HepG2 (cell line): ENCODE data around the gene SMC6. TPM values are rescaled to one million over a fixed set of nuclear protein-coding genes. Genes with fewer than 3 reads are reported as not detected.

Experiments used
- ARNT2 ChIP-seq: sonication (generic); formaldehyde crosslinking; IDR thresholded peaks from 2 replicates; pipeline ENCODE4 v1.8.0; 2022; ENCODE audit warnings: mild to moderate bottlenecking, low read depth, missing genetic modification reagents, moderate library complexity
- CAMTA2 ChIP-seq: sonication (generic); formaldehyde crosslinking; IDR thresholded peaks from 2 replicates; pipeline ENCODE4 v1.4.0; 2020; ENCODE audit warnings: mild to moderate bottlenecking, missing genetic modification reagents, borderline replicate concordance
- FOXO1 ChIP-seq: sonication (generic); formaldehyde crosslinking; IDR thresholded peaks from 2 replicates; pipeline ENCODE4 v1.4.0; 2020; ENCODE audit warnings: missing genetic modification reagents
- HMG20B ChIP-seq: conservative IDR thresholded peaks from 2 replicates; pipeline ENCODE4 v1.6.1; 2016; ENCODE audit warnings: missing genetic modification reagents, missing compliant biosample characterization
- HOXA5 ChIP-seq: sonication (generic); formaldehyde crosslinking; IDR thresholded peaks from 2 replicates; pipeline ENCODE4 v1.4.0; 2020; ENCODE audit warnings: missing genetic modification reagents
- KMT2A ChIP-seq: sonication (generic); formaldehyde crosslinking; IDR thresholded peaks from 2 replicates; pipeline ENCODE4 v1.4.0; 2020; ENCODE audit warnings: missing genetic modification reagents
- MAX ChIP-seq: IDR thresholded peaks from 2 replicates; pipeline ENCODE4 v1.6.1; 2012; ENCODE audit warnings: inconsistent platforms
- NR2F2 ChIP-seq: IDR thresholded peaks from 2 replicates; pipeline ENCODE4 v1.6.1; 2012; ENCODE audit warnings: low read depth, inconsistent platforms, borderline replicate concordance
- PRMT3 ChIP-seq: sonication (generic); formaldehyde crosslinking; IDR thresholded peaks from 2 replicates; pipeline ENCODE4 v1.8.1; 2022; ENCODE audit warnings: low read depth, mild to moderate bottlenecking, moderate library complexity, missing genetic modification reagents, borderline replicate concordance
- ZNF547 ChIP-seq: sonication (generic); formaldehyde crosslinking; IDR thresholded peaks from 2 replicates; pipeline ENCODE4 v1.5.1; 2020; ENCODE audit warnings: mild to moderate bottlenecking, missing genetic modification reagents
- ZNF557 ChIP-seq: sonication (generic); formaldehyde crosslinking; IDR thresholded peaks from 2 replicates; pipeline ENCODE4 v1.4.0; 2020; ENCODE audit warnings: missing genetic modification reagents
- ZNF776 ChIP-seq: sonication (generic); formaldehyde crosslinking; IDR thresholded peaks from 2 replicates; pipeline ENCODE4 v1.4.0; 2020; ENCODE audit warnings: mild to moderate bottlenecking, missing genetic modification reagents
- ZNF780A ChIP-seq: sonication (generic); formaldehyde crosslinking; IDR thresholded peaks from 2 replicates; pipeline ENCODE4 v1.8.0; 2022; ENCODE audit warnings: mild to moderate bottlenecking, missing genetic modification reagents, moderate library complexity
- ZNF816 ChIP-seq: sonication (generic); formaldehyde crosslinking; IDR thresholded peaks from 2 replicates; pipeline ENCODE4 v1.8.0; 2022; ENCODE audit warnings: missing genetic modification reagents, mild to moderate bottlenecking, borderline replicate concordance
- polyA plus RNA-seq, 8 experiments: library from polyadenylated mRNA; depleted of rRNA in 3 of 8; stranded (reverse) in 7 of 8; unstranded in 1 of 8; fragments of >200 nt; fragmentation: Illumina TruSeq in 4 of 8; extraction: Trizol in 4 of 8; gene quantifications; 2 replicates each; pipeline versions ENCODE4 v1.2.1 to v1.2.3, GENCODE V29; 2011 to 2016; ENCODE audit warnings: low read depth in 4 of 8, missing spikeins in 1 of 8, mixed read lengths in 1 of 8; ENCODE audit not compliant: insufficient read depth in 1 of 8
- total RNA-seq, 5 experiments: library from RNA; depleted of rRNA; stranded (reverse); fragments of >200 nt; fragmentation: Illumina TruSeq; extraction: Trizol; gene quantifications; 2 replicates each; pipeline ENCODE4 v1.2.3, GENCODE V29; 2016; ENCODE audit warnings: low read depth in 1 of 5
- TF ChIP-seq, protein P1 (sequence below), 2 experiments: sonication (generic) in 1 of 2; formaldehyde crosslinking in 1 of 2; IDR thresholded peaks; 2 replicates each; pipeline versions ENCODE4 v1.4.0 to v1.6.1; 2016 to 2020; ENCODE audit warnings: borderline replicate concordance in 1 of 2, low read depth in 1 of 2, mild to moderate bottlenecking in 1 of 2, missing genetic modification reagents in 1 of 2
- TF ChIP-seq, protein P2 (sequence below): sonication (generic); formaldehyde crosslinking; IDR thresholded peaks from 2 replicates; pipeline ENCODE4 v1.4.0; 2020; ENCODE audit warnings: missing genetic modification reagents, borderline replicate concordance
- TF ChIP-seq, protein P3 (sequence below): sonication (generic); formaldehyde crosslinking; conservative IDR thresholded peaks from 2 replicates; pipeline ENCODE4 v1.8.1; 2023; ENCODE audit warnings: missing genetic modification reagents

The SMC6 gene
- total and polyA plus RNA-seq, 2 of the 13 experiments (the other 11 are each of a cell fraction or from before 2014, with no cell fraction given) = 18.9 to 55.3 TPM

DNA sequence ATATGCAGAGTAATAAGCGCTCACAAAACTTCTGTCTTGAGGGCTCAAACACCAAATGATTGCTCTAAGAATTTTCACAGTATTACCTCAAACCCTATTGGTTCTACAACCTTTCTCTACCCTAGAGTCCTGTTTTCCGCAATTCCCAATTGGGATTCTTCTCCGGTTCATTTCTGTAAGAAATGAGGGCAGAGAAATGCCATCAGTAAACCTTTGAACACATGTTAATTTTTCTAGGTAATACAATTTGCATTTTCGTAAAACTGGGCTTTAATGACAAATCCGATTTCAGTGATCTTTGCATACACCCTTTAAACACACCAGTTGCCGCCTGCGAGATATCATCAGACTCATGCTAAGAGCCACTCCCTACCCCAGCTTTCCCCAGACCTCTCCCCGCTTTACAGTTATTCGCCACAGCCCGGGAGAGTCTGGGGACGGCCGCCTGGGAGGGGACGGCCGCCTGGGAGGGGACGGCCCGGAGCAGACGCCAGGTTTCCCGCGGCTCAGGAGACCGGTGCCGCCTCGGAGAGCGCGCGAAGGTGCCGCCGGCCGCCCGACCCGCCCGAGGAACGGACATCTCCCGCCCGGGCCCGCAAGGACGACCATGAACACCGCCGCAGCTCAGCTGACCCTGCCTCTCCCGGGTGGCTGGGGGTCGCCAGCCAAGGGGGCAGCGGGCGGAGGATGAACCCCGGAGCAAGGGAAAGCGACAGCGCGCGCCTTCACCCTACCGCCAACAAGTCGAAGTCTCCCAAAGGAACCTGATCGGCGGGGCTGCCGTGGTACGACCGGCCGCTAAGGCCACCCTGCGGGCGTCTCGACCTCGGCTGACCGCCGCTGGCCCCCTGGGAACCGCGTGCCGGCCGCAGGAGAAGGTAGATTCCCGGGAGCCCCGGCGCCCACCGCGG, 463 bp downstream of the SMC6 start (continued):
- TF ChIP-seq, protein P1, sequence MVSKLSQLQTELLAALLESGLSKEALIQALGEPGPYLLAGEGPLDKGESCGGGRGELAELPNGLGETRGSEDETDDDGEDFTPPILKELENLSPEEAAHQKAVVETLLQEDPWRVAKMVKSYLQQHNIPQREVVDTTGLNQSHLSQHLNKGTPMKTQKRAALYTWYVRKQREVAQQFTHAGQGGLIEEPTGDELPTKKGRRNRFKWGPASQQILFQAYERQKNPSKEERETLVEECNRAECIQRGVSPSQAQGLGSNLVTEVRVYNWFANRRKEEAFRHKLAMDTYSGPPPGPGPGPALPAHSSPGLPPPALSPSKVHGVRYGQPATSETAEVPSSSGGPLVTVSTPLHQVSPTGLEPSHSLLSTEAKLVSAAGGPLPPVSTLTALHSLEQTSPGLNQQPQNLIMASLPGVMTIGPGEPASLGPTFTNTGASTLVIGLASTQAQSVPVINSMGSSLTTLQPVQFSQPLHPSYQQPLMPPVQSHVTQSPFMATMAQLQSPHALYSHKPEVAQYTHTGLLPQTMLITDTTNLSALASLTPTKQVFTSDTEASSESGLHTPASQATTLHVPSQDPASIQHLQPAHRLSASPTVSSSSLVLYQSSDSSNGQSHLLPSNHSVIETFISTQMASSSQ (IDR thresholded peaks at IDR 0.05; ENCODE audit: low read depth) = no peak
- TF ChIP-seq, protein P1 (CRISPR knock-in tag; IDR thresholded peaks at IDR 0.05; ENCODE audit: borderline replicate concordance) = no peak; the same call in 1 of the 2 replicates
- TF ChIP-seq, protein P2, sequence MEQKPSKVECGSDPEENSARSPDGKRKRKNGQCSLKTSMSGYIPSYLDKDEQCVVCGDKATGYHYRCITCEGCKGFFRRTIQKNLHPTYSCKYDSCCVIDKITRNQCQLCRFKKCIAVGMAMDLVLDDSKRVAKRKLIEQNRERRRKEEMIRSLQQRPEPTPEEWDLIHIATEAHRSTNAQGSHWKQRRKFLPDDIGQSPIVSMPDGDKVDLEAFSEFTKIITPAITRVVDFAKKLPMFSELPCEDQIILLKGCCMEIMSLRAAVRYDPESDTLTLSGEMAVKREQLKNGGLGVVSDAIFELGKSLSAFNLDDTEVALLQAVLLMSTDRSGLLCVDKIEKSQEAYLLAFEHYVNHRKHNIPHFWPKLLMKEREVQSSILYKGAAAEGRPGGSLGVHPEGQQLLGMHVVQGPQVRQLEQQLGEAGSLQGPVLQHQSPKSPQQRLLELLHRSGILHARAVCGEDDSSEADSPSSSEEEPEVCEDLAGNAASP (CRISPR knock-in tag) = peak; percentile 66
- peak; percentile 96 for TF ChIP-seq ZNF816
- TF ChIP-seq HOXA5 (CRISPR knock-in tag) = peak; percentile 83; the same call in 1 of the 2 replicates
- peak; percentile 94 for TF ChIP-seq KMT2A (CRISPR knock-in tag)
- TF ChIP-seq, protein P3, sequence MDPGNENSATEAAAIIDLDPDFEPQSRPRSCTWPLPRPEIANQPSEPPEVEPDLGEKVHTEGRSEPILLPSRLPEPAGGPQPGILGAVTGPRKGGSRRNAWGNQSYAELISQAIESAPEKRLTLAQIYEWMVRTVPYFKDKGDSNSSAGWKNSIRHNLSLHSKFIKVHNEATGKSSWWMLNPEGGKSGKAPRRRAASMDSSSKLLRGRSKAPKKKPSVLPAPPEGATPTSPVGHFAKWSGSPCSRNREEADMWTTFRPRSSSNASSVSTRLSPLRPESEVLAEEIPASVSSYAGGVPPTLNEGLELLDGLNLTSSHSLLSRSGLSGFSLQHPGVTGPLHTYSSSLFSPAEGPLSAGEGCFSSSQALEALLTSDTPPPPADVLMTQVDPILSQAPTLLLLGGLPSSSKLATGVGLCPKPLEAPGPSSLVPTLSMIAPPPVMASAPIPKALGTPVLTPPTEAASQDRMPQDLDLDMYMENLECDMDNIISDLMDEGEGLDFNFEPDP = peak; percentile 90; the same call in 1 of the 2 replicates
- TF ChIP-seq ZNF780A (CRISPR knock-in tag) = peak; percentile 64; the same call in 1 of the 2 replicates
- peak; percentile 86 for TF ChIP-seq ZNF776 (CRISPR knock-in tag)
- TF ChIP-seq HMG20B (CRISPR knock-in tag) = no peak
- peak; percentile 90; the same call in 1 of the 2 replicates for TF ChIP-seq ZNF547 (CRISPR knock-in tag)
- TF ChIP-seq PRMT3 = no peak
- 0 out of 2 replicates have a peak, but pooled peaks have one; percentile 9 for TF ChIP-seq ARNT2
- TF ChIP-seq MAX = peak; percentile 87
- TF ChIP-seq FOXO1 (CRISPR knock-in tag) = 0 out of 2 replicates have a peak, but pooled peaks have one; percentile 50
- 0 out of 2 replicates have a peak, but pooled peaks have one; percentile 7 for TF ChIP-seq NR2F2
- peak; percentile 71; the same call in 1 of the 2 replicates for TF ChIP-seq CAMTA2 (CRISPR knock-in tag)
- peak; percentile 73; the same call in 1 of the 2 replicates for TF ChIP-seq ZNF557 (CRISPR knock-in tag)
